ENCODE data around the gene PKP4.

Gene PKP4

DNA sequence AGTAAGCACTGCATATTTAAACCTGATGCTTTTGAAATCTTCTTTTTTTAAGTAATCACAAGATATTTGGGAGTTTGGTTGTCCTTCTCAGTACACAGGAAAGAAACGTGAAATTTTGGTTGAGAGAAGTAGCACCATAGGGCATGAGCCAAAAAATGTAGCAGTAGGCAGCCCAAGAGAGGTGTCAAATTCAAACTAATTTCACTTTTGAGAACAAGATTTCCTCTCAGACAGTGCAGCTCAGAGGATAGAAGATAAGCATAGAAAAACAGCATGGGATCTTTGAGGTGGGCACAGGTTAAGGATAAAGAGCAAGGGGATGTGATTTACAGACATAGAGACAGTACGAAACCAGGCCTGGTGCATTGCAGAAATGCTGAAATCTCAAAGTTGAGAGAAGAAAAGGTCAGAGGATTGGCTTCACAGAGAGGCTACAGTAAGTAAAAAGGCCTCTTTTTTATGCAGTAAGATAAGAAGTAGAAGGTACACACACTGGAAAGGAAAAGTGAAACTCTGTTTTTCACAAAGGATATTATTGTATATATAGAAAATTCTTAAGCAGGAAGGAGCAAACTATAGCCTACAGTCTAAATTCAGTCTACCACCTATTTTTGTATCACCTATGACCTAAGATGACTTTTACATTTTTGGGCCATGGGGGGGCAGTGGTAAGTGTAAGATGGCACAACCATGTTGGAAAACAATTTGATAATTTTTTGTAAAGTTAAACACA, 89.8 kb downstream of the PKP4 start:
- DNase-seq: no peak

DNA sequence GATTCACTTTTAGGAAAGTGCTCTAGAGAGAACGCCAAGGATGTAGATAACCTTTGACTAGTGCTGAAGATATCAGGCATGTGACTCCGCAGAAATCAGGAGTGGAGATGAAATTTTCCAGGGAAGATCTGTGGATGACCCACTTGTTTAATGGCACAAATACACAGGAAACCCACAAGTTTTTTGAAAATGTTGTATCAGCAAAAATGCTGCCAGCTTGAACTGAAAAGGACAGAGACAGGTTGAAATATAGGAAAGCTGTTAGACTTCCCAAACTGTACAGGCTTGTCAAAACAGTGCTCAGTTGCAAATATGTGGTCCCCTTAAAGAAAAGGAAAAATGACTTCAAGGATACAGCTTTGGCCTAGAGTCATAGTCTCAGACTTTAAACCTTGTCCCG, 96.5 kb downstream of the PKP4 start:
- no peak for DNase-seq

DNA sequence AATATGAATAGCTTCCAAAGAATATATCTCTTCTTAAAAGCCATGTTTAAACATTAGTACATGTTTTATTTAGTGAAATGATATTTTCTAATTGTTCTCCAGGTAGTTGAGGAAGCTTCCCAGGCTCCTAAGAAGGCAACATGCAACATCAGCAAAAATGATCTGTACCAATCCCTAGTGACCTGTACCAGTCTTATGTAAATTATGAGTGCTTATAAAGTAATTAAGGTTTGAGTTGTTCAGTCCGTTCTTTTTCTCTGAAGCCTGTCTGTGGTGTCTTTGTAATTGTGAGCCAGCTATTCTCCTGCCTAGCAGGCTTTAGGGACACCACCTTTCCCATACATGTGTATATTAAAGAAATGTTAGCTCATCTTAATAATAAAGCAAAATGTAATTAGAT, 98.2 kb downstream of the PKP4 start:
- no peak for DNase-seq

DNA sequence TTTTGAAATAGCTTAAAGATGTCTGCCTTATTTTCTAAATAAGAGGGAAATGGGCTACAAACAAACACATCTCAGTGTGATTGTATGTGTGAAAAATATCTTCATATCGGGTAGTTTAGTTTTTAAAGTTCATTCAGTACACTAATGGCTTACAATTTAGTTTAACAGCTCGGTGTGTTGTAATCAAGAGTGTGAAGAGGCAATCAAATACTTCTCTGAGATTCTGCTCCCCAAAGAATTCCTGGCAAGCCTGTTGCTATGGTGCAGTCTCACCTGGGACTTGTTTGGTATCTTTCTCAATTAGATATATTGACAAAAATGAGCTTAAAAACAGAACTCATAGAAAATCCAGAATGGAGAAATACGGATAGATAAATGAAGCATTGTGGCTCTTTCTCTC, 99.4 kb downstream of the PKP4 start:
- no peak for DNase-seq

DNA sequence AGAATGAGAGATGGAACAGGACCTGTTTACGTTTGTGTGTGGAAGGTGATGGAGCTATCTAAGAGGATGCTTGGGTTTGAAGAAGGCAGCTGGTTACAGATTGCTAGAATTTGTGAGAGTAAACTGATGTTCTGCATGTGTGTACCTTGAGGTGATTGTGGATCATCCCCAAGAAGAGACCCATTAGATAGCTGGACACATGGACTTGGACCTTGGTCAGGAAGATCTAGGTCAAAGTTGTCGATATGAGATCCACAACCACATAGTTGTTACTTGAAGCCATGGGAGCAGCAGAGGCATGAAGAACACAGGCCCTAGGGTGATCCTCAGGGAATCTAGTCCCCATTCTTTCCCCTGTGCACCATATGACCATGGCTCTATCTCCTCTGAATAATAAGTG, 101.0 kb downstream of the PKP4 start:
- DNase-seq: no peak

DNA sequence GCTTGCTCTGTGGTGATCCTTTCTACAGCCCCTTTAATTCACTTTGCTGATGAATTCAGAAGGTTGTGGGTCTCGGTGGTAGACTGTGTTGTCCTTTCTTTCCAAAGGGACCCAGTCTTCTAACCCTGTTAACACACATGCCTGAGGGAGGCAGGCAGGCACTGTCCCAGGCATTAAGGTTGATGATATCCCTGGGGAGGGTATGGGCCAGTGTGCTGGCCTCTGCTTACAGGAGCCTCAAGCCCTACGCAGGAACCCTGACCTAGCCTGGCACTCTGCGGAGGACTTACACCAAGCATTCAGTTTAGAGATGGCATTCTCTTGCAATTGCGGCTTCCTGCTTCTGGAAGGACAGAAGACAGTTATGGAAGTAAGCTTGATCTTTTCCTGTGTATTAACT, 102.5 kb downstream of the PKP4 start:
- no peak for DNase-seq

DNA sequence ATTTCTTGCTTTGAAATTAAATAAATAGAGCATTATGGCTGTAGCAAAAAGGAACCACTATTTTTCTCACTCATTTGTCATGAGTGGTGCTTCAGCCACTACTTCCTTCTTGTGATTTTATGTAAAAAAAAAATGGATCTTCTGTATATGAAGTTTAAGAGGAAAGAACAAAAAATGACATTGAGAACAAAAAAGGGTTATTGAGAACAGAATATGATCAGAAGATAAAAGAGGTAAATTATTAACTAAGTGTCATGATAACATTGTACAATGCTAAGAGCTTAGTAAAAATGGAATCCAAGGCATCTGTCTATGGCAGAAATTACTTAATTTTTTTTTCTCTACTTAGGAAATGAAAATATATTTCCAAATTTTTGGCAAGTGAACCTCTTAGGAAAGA, 103.5 kb downstream of the PKP4 start:
- no peak for DNase-seq

DNA sequence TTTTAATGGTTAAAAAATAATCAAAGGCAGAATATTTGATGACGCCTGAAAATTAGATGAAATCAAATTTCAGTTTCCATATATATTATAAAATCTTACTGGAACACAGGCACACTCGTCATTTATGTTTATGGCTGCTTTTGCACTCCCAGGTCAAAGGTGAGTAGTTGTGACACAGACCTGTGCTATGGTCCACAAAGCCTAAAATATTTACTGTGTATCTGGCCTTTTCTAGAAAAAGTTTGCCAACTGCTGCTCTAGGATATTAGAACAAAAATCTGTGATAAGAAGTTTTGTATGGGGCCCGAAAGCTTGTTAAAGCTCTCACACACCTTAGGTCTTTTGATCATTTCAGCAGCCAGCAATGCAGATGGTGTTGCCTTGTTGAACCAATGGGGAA, 104.3 kb downstream of the PKP4 start:
- DNase-seq: no peak

DNA sequence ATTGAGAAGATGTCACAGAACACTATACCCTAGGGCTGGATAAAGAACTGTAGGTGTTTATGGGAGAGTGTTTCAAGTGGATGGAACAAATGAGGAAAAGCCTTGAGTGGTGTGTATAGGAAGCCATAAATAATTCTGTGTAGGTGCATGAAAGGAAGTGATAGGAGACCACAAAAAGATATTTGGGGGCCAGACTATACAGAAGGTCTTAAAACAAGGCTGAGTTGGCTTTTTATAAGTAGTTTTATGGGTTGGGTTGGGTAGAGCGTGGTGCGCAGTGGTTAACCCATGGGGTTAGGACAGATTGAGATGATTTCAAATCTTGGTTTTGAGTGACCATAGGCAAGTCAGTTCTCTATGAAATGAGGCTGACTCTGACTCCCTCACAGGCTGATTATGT, 110.5 kb downstream of the PKP4 start:
- no peak for DNase-seq

DNA sequence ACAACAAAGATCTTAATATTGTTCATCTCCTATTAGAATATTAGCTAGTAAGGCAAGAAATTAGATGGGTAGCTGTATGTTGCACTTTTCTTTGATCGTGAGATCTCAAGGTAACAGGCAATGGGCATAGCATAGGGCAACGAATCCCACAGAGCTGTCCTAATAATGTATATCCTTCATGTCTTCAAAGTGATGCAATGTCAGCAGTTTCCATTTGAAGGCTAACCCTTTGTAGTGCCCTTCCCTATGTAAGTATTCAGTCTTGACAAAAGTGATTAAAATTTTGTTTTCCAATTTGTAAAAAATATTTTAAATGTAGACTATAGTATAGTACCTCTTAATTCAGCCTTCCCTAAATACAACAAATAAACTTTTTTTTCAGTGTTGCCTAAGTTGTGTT, 112.5 kb downstream of the PKP4 start:
- DNase-seq: no peak

DNA sequence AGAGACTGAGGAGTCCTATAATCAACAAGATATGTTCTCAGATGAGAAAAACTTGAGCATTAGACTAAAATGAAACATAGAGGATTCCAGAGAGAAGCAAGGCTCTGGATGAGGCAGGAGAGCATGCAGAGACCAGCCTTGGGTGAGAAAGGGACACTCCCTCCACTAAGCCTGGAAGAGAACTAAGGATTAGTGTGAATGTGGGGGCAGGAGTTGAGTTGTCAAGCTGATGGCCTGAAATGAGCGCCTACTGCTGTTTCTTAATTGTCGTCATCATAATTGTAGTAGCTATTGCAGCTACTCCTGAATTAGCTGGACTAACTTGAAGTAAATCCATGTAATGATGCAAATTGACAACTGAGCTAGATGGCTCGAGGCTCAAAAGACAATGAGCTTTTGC, 114.1 kb downstream of the PKP4 start:
- no peak for DNase-seq

DNA sequence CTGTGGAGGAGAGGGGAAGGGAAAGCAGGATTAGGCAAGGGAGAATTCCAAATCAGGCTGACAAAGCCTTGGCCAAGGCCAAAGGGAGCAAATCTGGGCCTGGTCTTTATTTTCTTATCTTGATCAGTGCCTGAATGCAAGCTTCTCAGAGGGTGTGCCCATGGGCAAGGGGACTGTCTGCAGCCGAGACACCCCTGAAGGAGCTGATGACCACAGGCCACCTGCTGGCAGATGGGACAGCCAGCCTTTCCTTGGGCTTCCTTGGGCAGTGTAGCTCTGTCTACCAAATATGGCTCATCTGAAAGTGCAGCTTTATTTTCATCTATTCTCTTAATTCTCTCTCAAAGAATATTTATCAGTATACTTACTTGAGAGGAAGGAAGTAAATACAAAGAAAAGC, 117.0 kb downstream of the PKP4 start:
- no peak for DNase-seq

DNA sequence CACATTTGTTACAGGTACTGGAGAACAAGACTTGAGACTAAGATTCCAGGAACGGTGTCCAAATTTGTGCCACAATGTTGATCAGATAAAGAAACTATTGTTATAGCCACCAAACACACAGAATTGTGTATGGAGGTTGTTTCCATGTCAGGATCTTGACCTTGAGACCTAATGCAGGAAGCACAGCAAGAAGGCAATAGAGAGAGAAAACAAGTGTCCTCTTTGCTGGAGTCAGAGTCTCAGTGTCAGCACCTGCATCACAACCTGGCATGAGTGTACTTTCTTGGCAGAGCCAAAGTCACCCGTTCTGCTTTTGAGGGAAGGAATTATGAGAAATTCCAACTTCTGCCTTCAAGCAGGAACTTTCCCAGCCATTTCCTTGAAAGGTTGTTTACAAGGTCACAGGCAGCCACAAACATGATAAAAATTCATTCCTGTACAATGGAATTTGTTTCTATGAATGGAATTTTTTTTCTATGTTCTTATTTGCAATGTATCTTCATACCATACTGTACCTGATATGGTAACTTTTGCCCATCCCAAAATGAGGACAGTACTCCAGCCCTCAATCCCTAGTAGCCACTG, 118.4 kb downstream of the PKP4 start:
- no peak for DNase-seq

DNA sequence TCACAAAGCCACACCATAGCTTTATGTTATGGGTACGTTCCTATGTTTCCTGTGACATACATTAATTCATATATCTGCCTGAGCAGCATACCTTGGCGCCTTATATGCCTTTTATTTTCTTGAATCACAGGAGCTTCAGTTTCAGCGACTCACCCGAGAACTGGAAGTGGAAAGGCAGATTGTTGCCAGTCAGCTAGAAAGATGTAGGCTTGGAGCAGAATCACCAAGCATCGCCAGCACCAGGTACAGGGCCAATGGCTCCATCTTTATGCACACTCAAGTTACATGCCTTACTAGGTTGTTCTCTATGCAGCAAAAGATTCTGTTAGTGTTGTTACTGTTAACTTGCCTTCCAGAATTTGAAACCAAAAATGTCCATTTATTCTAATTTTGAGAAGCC, 120.4 kb downstream of the PKP4 start:
- DNase-seq: no peak

DNA sequence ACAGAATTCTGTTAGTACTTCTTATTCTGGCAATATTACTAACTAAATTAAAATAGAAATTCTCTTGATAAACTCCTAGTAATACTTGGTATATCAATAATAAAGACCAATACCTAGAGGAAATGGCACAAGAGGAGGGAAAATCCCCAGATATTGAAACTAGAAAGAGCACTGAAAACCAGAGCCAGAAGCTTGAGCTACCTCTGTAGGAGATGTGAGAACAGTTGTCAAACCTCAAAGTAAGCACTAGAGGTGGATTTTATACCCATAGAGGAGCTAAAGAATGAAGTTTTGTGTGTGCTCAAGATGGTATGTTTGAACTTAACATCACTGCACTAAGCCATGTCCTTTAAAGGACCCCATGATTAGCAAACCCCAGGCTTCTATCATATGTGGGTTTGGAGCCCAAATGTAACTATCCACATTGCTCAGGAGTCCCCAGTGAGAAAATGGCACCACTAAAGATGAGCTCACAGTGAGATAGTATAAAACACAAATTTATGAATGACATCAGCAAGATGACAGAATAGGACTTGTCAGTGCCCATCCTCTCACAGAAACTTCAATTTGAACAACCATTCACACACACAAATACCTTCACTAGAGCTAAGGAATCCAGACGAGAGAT, 122.1 kb downstream of the PKP4 start:
- DNase-seq: no peak

DNA sequence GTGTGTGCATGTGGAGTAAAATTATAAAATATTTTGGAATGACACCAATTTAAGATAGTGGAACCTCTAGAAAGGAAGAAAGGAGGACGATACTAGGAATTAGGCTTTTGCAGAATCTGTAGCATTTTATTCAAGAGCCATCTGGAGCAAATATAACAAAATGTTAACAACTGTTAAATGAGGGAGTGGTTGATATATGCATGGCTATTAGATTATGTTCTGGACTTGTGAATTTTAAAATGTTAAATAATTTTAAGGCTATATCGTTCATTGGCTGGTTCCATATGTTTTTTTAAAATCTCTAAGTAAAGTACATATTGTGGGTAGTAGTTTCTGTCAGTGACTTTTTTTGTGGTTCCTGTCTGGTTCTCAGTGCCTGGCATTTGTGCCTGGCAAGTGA, 123.2 kb downstream of the PKP4 start:
- no peak for DNase-seq

DNA sequence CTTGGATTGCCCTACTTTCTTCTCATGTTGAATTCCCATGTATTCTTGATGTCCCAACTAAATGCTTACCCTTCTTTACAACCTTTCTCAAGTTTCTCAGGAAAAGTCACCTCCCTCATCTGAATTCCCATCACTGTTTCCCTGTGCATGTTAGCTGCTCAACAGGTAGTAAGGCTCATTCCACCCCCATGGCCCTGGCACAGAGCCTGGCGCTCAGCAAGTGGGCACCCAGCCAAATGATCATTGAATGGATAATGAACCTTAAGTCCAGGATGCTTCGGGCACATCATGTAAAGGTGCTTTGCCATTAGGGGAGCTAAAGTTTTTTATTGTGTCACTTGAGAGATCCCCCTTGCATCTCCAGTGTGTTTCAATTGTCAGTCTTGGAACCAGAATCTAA, 124.0 kb downstream of the PKP4 start:
- no peak for DNase-seq

DNA sequence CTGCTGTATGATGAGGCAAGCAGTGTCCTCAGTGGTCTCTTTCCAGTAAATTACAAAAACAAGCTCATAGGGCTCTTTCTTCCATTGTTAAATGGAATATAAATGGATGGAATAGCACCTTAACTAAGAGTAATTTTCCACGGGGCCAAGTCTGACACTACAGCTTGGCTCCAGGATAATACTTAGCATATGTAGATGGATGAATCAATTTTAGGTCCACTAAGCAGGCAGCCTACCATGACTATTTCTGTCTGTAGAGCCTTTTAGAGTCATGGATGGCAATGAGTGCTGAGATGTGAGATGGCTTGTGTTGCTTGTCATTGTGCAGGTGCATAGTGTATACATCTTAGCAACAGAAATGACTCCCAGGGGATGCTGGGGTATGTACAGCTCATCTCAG, 125.9 kb downstream of the PKP4 start:
- no peak for DNase-seq

DNA sequence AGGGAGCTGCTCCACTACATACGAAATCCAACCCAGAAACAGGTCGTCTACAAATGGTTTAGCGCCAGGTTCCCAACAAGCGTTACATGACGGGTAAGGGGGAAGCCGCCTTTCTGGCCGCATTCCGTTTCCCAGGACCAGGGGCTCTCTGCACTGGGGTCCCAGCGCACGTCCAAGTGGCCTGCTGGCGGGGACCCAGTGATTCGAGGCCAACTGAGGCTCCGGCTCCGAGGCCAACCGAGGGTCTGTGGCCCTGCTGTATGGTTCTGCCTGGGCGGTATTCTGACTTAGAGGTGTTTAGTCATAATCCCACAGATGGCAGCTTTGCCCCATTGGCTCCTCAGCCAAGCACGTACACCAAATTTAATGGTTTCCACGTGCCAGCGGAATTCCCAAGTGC, 127.2 kb downstream of the PKP4 start:
- DNase-seq: no peak

DNA sequence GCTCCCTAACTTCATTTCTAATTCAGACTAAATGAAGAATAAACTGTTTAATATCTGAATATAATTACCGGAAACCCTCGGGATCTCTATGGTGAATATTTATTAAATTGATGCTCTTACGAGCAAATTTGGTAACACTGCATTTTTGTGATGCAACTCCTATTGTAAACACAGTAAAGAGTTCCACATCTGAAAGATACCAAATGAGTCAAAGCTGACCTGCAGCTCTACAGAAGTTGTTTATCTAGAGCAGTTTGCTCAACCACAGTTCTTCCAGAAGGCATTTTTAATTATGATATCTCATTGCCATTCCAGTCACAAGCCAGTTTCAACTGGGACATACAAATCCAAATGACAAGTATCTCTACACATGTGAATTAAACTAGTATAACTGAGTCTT, 129.7 kb downstream of the PKP4 start:
- no peak for DNase-seq

DNA sequence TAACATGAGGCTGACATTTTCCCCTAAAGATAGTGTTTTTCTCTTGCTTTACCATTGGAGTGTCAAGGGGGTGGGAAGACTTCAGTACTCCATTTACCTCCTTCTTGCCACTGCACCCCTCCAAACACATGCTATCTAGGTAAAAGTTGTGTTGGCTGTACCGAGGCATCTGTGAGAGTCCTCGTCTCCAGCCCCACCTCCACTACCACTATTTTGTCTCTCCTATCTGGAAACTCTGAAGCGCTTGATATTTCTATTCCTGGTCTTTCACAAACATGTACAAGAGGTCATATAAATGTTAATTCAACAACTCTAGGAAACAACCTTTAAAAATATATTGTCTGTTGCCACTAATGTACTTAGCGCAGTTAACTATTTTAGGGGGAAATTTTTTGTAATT, 132.6 kb downstream of the PKP4 start:
- no peak for DNase-seq

DNA sequence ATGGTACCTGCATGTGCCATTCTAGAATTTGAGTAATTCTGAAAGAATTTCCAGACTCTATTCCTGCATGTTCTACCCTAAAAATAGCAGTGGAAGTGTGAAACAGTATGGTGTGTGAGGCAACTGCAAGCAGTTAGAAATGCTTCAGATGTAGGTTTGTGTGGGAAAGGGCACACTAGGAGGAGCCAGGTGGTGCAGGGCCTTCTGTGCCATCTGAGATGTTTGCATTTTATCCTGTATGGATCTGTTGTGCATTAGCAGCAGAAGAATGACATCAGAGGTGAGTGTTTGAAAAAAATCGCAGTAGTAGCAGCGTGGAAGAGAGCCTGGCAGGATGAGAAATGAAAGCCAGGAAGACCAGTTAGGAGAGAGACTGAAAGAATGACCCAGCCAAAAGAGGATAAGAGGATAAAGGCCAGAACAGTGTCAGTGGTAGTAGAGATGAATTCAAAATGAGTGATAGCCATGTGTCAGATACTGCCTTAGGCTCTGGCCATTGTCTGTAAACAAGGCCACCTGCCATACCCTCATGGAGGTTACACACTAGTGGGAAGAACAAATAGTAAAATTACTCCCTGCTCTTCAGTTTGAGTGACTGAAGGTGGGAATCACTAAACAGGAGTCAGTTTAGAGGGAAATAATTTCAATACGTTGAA, 142.2 kb downstream of the PKP4 start:
- no peak for DNase-seq

DNA sequence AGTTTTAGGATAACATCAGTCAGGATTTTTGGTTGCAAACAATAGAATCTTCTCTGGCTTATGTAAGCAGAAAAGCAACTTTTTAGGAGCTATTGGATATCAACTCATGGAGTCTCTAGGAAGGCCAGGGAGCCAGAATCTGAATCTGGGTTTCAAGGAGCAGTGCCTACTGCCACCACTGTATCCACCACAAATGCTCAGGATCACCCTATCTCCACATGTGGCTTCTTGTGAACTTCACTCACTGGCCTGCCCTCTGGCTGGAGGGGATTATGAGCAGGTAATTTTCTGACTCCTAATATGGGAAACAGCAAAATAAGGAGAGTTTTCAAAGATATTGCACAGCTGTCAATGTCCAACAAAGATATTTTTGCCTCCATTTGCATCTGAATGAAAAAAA, 142.9 kb downstream of the PKP4 start:
- DNase-seq: no peak

DNA sequence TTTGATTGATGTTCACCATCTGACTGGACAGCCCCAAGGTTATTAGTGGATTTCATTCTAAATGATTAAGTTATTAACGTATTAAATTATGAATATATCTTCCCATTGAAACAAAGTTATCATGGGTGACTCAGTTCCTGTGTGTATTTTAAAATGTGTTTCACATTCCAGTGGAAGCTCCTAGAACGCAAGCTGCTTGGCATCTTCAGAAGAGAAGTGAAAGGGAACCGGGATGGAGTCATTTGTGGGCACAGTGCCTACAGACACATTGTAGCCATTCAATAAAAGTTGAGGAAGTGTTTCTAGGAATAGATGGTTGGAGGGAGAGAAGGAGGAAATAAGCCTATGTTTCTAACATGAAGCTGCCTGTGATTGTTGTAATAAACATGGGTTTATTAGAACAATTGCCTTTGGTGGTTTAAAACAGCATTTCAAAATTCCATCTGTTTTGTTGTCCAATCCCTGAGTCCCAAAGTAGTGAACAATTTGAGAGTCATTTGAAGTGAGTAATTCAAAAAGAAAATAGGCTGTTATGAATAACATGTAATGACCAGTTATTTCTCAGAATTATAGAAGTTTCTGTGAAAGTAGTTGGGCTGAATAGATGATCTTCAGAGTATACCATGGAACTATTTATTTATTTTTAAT, 143.5 kb downstream of the PKP4 start:
- no peak for DNase-seq
